ENCODE measurements around the gene SNAPC2. TPM values are rescaled to one million over a fixed set of nuclear protein-coding genes. Genes with fewer than 3 reads are reported as not detected.
A peak's percentile ranks its signal among the peaks of the same experiment; 100 is the strongest.

Gene SNAPC2
- polyA plus RNA-seq, 1 of the 3 experiments (the other 2 are of a cell fraction), result 38.7 TPM

- POLR2A ChIA-PET, result interaction anchor here (0.7 to 1.2 kb wide), 3 partner anchors 12 to 47 kb away, joined by 3 to 6 read pairs (median 5); no protein-coding TSS in a partner anchor
- peak; percentile 93 for DNase-seq
- H3K79me2 ChIP-seq (ENCODE audit: insufficient read depth), result no peaks in the 10 kb centered on the region
- peak within 1 kb of the TSS in 1 of 2 experiments; percentile 76; a peak in 1 of 4 replicates for H3K27ac ChIP-seq (ENCODE audit: low read depth in 2 of 2, low read length in 1 of 2)
- H2AFZ ChIP-seq (ENCODE audit: low read depth), result no peak within 1 kb of the TSS
- H4K20me1 ChIP-seq (ENCODE audit: insufficient read depth), result no peaks in the 10 kb centered on the region
- WGBS (ENCODE audit: low lambda C conversion rate), result 2% methylated on average over 30 of the region's 88 CpGs
- H3K4me2 ChIP-seq, result peak within 1 kb of the TSS; percentile 78
- H3K9ac ChIP-seq, result no peak within 1 kb of the TSS
- H3F3A ChIP-seq (replicated peaks; ENCODE audit: insufficient read depth), result peaks cover 14% of the 10 kb centered on the region
- H3K36me3 ChIP-seq (replicated peaks in 1 of 2; ENCODE audit: control insufficient read depth in 1 of 2, insufficient read depth in 2 of 2, low read length in 1 of 2), result no peaks in the 10 kb centered on the region
- TF ChIP-seq TAF1 (IDR thresholded peaks at IDR 0.05; ENCODE audit: borderline replicate concordance, low read depth, low read length) (no peak), POLR2AphosphoS5 (IDR thresholded peaks at IDR 0.05; ENCODE audit: low read depth, low read length) (no peak), SIN3A (IDR thresholded peaks at IDR 0.05; ENCODE audit: borderline replicate concordance, low read depth, low read length) (no peak), CTCF (IDR thresholded peaks at IDR 0.05) (no peak), USF1 (IDR thresholded peaks at IDR 0.05; ENCODE audit: borderline replicate concordance, low read depth) (no peak), MEF2A (IDR thresholded peaks at IDR 0.05; ENCODE audit: borderline replicate concordance, low read depth) (no peak), CHD2 (IDR thresholded peaks at IDR 0.05; ENCODE audit: low read length, partially characterized antibody) (no peak), GATA2 (CRISPR knock-in tag; IDR thresholded peaks at IDR 0.05) (peak; percentile 64), SMC3 (IDR thresholded peaks at IDR 0.05; ENCODE audit: low read depth, low read length) (no peak), TCF12 (IDR thresholded peaks at IDR 0.05) (no peak), YY1 (IDR thresholded peaks at IDR 0.05; ENCODE audit: low read depth) (no peak), ZBTB33 (IDR thresholded peaks at IDR 0.05; ENCODE audit: borderline replicate concordance, low read depth) (no peak), MXI1 (IDR thresholded peaks at IDR 0.05; ENCODE audit: low read depth, low read length) (0 out of 2 replicates have a peak, but pooled peaks have one; percentile 48), RFX5 (IDR thresholded peaks at IDR 0.05; ENCODE audit: low read length) (peak; percentile 56), RAD21 (IDR thresholded peaks at IDR 0.05; ENCODE audit: low read length) (0 out of 2 replicates have a peak, but pooled peaks have one; percentile 5), REST (IDR thresholded peaks at IDR 0.05; ENCODE audit: low read depth, low read length) (no peak), FOSL2 (IDR thresholded peaks at IDR 0.05; ENCODE audit: borderline replicate concordance, low read depth) (no peak)
- TF ChIP-seq, protein P1, sequence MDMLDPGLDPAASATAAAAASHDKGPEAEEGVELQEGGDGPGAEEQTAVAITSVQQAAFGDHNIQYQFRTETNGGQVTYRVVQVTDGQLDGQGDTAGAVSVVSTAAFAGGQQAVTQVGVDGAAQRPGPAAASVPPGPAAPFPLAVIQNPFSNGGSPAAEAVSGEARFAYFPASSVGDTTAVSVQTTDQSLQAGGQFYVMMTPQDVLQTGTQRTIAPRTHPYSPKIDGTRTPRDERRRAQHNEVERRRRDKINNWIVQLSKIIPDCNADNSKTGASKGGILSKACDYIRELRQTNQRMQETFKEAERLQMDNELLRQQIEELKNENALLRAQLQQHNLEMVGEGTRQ (IDR thresholded peaks at IDR 0.05; ENCODE audit: borderline replicate concordance, low read depth, low read length), result no peak
- H3K9me3 ChIP-seq, result no peaks in the 10 kb centered on the region
- H3K27me3 ChIP-seq (ENCODE audit: insufficient read depth), result no peaks in the 10 kb centered on the region
- CTCF ChIA-PET, result interaction anchor here (1.0 to 1.7 kb wide), 4 partner anchors 17 to 128 kb away, joined by 4 to 5 read pairs (median 4); partner anchors contain the start of gene SNAPC2
- H3K9me2 ChIP-seq, result no peaks in the 10 kb centered on the region
- H3K4me1 ChIP-seq (ENCODE audit: control insufficient read depth in 1 of 2, insufficient read depth in 2 of 2, low read depth in 1 of 2, low read length in 1 of 2), result peaks cover 0 to 30% of the 10 kb centered on the region in 2 experiments; a peak in 2 of 4 replicates
- peak within 1 kb of the TSS; percentile 47 to 59 for H3K4me3 ChIP-seq (ENCODE audit: low read depth in 2 of 2, low read length in 1 of 2)
These were observed 45.9 kb upstream of the SNAPC2 start, which contains the start of gene PRR36 for GRCh38 chr19:7874076-7874896. TSS of gene PRR36 (minus strand) at chr19:7874390. CDS start at chr19:7873689, 701 bp downstream.
